GM13977 (cell line): Measurements from ENCODE around the gene ATP7B.

ENCODE experiments used
- DNase-seq: peaks from one replicate; pipeline ENCODE4 v3.0.0; 2012; ENCODE audit warnings: low spot score
- CTCF ChIP-seq: IDR thresholded peaks from 2 replicates; pipeline ENCODE4 v1.5.1; 2012; ENCODE audit warnings: mild to moderate bottlenecking, control low read depth; ENCODE audit not compliant: insufficient read depth; ENCODE audit errors: extremely low read depth, missing control alignments
- in situ Hi-C: fragments of 300-500 bp; cut with MboI; formaldehyde crosslinking; loops from one replicate; pipeline ENCODE4 v1.12.0; 2022; ENCODE audit warnings: low sequenced_read_pairs, low pct_unique_long_range_greater_than_20kb, mixed read lengths, inconsistent platforms; ENCODE audit not compliant: unreplicated experiment

ATP7B gene

GRCh38 chr13:51906581-51906980 is 104.7 kb downstream of the ATP7B start:
- TF ChIP-seq CTCF, result no peak
- in situ Hi-C loops, result no loop called here
- DNase-seq, result no peak

- DNase-seq, result no peak
- no peak for TF ChIP-seq CTCF
Observed at GRCh38 chr13:51905787-51906186, 105.5 kb downstream of the ATP7B start.

GRCh38 chr13:51902776-51903175 is 108.5 kb downstream of the ATP7B start:
- no peak for TF ChIP-seq CTCF
- no peak for DNase-seq
- in situ Hi-C loops, result no loop called here

More at GRCh38 chr13:51905787-51906186, 105.5 kb downstream of the ATP7B start:
- in situ Hi-C loops, result no loop called here

- no peak for DNase-seq
- TF ChIP-seq CTCF, result no peak
- in situ Hi-C loops, result no loop called here
Observed at GRCh38 chr13:51900471-51900870, 110.8 kb downstream of the ATP7B start.

GRCh38 chr13:51895906-51896888 is 115.1 kb downstream of the ATP7B start:
- peak; percentile 76 for DNase-seq
- TF ChIP-seq CTCF, result peak; percentile 88
- in situ Hi-C loops, result loop anchor here (10.0 kb wide), 1 partner anchor 229 kb away; the partner anchor contains the start of gene NEK5

- TF ChIP-seq CTCF, result no peak
- in situ Hi-C loops, result loop anchor here (10.0 kb wide), 1 partner anchor 231 kb away; the partner anchor contains the start of gene NEK5
- DNase-seq, result no peak
Observed at GRCh38 chr13:51894239-51894638, 117.0 kb downstream of the ATP7B start.
